Activated T-cell treated with anti-CD3 and anti-CD28 coated beads, Interleukin-2, amount 50 U/mL, for 48 hours (primary cell): ENCODE measurements around the gene HABP4.

Experiments
- DNase-seq, 2 experiments: peaks; one replicate each; pipeline ENCODE4 v3.0.0-alpha.2; 2020

The HABP4 gene

DNA sequence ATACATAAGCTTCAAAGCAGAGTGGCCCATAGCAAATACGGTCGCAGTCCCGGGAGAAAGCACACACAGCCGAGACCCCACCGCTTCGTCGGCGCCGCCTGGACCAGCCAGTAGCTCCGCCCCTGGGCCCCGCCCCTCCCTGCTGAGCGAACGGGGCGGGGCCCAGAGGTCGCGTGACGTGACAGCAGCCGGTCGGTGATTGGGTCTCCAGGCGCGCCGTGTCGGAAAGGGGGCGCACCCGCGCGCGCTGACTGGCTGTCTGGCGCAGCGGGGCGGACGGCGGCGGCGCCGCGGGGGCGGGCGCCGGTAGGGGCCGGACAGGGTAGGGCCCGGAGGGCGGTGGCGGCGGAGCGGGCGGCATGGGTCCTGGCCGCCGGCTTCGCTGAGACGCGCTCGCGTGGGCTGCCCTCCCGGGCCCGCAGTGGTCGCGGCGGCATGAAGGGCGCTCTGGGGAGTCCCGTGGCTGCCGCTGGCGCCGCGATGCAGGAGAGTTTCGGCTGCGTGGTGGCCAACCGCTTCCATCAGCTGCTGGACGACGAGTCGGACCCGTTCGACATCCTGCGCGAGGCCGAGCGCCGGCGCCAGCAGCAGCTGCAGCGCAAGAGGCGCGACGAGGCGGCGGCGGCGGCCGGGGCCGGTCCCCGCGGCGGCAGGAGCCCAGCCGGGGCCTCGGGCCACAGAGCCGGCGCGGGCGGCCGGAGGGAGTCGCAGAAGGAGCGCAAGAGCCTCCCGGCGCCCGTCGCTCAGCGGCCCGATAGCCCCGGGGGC, at the start of gene HABP4:
TSS of gene HABP4 (plus strand) at position 325 of the 768 bp plus-strand sequence. CDS start at position 436, 111 bp downstream.
- peak; percentile 95 to 97 for DNase-seq

DNA sequence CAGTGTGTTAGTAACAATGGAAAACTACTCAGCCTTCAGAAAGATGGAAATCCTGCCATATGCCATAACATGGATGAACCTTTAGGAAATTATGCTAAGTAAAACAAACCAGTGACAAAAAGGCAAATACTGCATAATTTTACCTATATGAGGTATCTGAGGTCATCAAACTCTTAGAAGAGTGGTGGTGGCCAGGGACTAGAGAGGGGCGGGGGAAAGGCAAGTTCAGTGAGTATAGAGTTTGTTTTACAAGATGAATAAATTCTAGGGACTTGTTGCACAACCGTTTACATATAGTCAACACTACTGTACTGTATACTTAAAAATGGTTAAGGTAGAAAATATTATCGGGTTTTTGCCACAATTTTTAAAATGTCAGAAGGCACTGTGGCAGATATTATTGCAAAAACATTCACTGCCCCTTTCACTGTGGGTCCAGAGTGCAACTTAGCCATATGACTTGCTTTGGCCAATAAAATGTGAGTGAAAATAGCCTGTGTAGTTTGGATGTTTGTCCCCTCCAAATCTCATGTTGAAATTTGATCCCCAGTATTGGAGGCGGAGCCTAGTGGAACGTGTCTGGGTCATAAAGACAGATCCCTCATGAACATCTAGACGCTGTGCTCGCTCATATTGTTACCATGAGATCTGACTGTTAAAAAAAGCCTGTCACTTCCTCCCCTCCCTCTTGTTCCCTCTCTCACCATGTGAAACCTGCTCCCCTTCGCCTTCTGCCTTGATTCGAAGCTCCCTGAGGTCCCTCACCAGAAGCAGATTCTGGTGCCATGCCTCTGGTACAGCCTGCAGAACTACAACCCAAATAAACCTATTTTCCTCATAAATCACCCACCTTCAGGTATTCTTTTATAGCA, 41.3 kb upstream of the HABP4 start:
- no peak for DNase-seq

GRCh38 chr9:96411129-96411838, 38.7 kb upstream of the HABP4 start:
- no peak for DNase-seq

GRCh38 chr9:96412174-96412913, 37.6 kb upstream of the HABP4 start:
- no peak for DNase-seq

DNA sequence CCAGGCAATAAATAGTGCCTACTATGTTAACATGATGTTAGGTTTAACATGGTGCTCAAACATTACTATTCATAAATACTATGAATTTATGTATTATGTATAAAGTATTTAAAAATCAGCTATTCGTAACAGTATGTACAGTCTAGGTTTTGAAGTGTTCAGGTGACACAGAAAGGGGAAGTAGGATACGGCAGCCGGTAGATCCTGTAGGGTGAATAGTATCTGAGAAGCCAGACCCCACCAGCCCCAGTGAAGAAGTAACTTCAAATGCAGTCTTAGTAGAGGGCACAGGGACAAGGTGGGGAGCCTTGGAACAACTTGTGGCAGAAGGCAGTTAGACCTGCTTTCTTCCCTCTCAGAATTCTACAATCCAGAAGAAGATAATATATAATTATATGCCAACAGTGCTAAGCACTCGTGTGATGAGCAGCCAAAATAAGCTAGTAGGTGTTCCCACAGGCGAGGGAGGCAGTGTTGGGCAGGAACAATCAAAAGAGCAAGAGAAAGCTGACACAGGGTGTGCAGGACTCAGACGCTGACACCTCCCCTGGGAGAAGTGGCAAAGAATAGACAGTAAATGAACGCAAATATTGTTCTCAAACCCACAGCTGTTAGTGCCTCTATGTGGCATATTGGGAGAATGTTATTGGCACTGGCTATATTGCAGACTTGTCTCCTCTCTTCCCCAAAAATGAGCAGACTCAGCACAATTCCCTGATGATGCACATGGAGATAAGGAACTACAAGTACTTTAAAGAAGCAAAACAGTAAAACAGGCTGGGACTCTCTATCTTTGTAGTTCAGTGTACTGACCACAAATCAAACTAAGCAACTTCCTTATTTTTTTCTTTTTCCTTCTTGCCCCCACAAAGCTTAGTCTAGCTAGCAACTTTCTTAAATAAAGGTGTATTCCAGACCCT, 36.4 kb upstream of the HABP4 start:
- DNase-seq, result no peak

DNA sequence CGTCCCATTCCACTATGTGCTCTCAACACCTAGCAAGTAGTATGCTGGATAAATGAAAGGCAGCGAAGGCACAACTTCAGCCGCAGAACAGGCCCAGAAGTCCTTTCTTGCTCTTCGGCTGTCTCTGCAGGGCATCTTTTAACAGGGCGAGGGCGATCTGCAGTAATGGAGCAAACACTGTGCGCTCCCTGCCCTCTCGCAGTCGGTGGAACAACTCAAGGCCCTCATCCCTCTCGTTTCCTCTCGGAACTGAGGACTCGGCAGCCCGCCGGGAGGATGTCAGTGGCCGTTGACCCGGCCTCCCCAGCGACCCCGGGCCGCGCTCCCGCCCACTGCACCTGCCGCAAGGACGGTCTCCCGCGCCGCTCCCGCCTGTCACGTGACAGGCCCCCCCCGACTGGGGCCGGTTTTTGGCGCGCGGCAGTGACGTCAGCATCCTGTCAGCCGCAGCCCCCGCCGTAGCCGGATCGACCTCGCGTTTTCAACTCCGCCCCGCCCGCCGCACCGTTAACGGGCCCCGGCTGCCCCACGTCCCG, 32.9 kb upstream of the HABP4 start:
- peak; percentile 92 to 93 for DNase-seq

DNA sequence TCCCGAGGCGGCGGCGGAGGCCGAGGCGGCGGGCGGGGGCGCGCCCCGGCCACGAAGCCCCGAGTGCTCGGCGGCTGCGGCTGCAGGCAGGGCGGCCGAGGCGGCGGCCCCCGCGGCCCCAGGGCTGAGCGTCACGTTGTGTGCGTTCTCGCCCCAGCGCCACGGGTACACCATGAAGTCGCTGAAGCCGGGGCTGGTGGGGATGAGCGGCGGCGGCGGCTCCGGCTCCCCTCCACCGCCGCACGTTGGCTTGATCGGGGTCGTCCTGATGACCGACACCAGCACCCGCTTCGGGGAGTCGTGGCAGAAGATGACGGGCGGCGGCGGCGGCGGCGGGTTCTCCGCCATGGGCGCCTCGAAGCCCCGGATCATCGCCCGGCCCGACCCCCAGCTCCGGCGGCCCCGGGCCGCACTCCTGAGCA, 32.3 kb upstream of the HABP4 start:
- DNase-seq, result peak in 1 of 2 experiments; percentile 57

GRCh38 chr9:96418083-96418919, 31.7 kb upstream of the HABP4 start, which contains the start of gene ZNF367:
Gene ZNF367 (minus strand): TSS chr9:96418370. CDS start chr9:96418032, 338 bp downstream.
- peak; percentile 95 to 96 for DNase-seq

- DNase-seq, result peak; percentile 75 to 80
These were observed 30.9 kb upstream of the HABP4 start for GRCh38 chr9:96418920-96419690.

- DNase-seq, result no peak
These were observed 30.3 kb upstream of the HABP4 start for GRCh38 chr9:96419691-96419969.

- DNase-seq, result peak in 1 of 2 experiments; percentile 40
These were observed 29.3 kb upstream of the HABP4 start for GRCh38 chr9:96420468-96421219.

DNA sequence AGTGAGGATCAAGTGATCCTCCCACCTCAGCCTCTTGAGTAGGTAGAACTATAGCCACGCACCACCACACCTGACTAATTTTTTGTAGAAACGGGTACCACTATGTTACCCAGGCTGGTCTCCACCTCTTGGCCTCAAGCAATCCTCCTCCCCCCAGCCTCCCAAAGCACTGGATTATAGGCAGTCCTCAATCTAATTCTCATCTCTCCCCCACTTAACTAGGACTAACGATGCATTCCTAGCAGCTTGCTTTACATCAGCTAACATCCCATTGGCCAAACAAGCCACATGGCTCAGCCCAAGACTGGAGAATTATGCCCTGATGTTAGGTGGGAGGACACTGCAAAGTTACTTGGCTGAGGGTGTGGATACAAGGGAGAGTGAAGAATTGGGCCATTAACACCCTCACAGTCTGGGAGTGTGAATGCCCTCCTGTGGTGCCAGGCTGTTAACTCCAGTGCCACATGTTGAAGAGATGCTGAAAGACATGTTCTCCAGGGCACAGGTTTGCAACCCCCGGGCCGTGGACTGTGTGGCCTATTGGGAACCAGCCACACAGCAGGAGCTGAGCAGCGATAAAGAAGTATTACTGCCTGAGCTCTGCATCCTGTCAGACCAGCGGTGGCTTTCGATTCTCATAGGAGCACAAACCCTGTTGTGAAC, 26.5 kb upstream of the HABP4 start:
- no peak for DNase-seq

DNA sequence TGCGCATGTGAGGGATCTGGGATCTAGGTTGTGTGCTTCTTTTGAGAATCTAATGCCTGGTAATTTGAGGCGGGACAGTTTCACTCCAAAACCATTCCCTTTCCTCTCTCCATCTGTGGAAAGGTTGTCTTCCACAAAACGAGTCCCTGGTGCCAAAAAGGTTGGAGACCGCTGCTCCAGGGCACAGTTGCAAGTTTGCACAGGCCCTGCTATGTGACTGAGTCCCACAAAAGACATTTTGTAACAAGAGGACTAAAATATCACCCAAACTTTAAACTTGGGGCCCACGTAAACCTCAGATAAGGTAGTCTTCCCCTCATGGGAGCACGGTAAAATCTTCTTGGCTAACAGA, 26.0 kb upstream of the HABP4 start:
- no peak for DNase-seq

DNA sequence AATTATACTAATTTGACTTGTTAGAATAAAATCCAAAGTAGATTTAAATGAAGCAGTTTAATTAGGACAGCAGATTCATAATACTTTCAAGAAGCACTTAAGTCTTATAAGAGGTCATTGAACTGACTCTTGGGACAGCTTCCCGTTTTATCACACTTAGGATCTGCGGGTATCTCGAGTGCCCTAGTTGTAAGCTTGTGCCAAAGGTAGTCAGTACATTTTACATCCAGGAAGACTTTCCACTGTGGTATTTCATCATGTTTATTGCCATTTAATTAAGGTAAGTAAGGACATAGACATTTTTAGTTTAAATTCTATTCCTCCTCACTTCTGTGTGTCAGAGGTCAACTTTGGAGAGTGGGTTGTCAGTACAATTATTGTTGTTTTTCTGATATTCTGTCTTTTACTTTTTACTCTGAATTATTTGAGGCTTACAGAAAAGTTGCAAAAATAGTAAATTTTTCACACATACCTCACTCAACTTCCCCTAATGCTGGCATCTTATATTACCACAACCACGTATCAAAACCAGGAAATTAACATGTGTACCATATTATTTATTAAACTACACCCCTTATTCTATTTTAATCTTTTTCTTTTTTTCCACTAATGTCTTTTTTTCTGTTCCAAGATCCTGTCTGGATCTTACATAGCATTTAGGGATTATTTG, 24.3 kb upstream of the HABP4 start:
- no peak for DNase-seq

DNA sequence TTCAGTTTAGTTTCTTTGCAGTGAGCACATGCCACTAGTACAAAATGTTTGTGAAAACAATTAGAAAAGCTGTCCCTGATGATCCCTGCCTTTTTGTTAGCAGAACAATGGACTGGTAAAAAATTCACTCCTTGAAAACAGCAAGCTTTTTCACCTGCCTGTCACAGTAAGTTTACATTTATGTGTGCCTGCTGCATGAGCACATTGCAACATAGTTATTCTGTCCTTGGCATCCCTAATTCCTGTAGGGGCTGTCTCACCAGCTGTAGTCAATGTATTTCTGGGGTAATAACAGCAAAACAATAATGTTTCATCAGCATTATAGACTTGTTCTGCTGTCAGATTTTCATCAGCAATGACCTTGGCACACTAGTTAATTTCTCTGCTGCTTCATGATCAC, 20.2 kb upstream of the HABP4 start:
- DNase-seq, result no peak

DNA sequence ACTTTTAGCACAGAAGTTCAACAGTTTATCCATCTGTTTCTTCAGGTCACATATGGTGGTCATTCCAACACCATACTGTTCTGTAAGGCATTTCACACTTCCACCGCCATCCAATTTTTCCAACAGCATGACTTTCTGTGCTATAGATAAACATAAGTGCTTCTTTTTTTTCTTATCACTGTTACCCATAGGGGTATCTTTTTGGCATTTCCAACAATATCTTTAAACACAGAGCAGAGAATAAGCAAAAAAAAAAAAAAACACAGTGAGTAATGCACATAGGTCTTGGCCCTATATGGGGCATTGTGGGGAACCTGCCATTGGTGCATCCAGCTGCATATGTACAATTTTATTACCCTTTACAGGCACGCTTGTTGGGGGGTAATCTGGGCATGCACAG, 19.6 kb upstream of the HABP4 start:
- no peak for DNase-seq

DNA sequence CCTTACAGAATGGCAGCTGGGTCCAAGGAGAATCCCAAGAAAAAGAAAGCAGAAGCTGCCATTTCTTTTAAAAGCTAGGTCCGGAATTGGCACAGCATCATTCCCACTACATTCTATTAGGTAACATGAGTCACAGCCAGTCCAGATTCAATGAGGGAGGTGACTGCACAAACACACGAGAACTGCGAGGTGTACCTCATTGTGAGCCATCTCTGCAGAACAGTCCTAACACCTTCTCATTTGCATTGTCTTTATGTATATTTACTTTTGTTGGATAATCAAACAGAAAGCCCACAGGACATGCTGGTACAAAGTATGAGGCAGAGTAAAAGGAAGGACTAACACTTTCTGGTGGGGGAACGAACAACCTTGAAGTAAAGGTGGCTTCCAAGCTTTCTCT, 14.6 kb upstream of the HABP4 start:
- no peak for DNase-seq

GRCh38 chr9:96436063-96436455, 13.9 kb upstream of the HABP4 start:
- no peak for DNase-seq
